Fibroblast of gingiva (primary cell): ENCODE measurements around the gene CXorf65.

Source experiments
- DNase-seq: peaks from one replicate; pipeline ENCODE4 v3.0.0-alpha.2; 2011; ENCODE audit warnings: low read depth

The CXorf65 gene

DNA sequence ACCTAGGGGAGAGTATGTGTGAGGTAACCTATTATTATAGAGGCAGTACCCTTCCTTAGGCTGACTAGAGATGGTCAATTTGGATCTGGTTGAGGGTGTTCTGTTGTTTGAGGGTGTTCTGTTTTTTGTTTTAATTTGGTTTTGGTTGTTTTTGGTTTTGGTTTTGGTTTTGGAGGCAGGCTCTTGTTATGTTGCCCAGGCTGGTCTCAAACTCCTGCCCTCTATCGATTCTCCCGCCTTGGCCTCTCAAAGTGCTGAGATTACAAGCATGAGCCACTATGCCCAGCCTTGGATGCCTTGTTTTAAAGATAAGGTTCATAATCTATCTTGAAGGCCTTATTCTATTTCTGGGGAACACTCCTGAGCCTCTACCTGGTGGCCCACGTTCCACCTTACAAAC, 912 bp downstream of the CXorf65 start:
- no peak for DNase-seq

DNA sequence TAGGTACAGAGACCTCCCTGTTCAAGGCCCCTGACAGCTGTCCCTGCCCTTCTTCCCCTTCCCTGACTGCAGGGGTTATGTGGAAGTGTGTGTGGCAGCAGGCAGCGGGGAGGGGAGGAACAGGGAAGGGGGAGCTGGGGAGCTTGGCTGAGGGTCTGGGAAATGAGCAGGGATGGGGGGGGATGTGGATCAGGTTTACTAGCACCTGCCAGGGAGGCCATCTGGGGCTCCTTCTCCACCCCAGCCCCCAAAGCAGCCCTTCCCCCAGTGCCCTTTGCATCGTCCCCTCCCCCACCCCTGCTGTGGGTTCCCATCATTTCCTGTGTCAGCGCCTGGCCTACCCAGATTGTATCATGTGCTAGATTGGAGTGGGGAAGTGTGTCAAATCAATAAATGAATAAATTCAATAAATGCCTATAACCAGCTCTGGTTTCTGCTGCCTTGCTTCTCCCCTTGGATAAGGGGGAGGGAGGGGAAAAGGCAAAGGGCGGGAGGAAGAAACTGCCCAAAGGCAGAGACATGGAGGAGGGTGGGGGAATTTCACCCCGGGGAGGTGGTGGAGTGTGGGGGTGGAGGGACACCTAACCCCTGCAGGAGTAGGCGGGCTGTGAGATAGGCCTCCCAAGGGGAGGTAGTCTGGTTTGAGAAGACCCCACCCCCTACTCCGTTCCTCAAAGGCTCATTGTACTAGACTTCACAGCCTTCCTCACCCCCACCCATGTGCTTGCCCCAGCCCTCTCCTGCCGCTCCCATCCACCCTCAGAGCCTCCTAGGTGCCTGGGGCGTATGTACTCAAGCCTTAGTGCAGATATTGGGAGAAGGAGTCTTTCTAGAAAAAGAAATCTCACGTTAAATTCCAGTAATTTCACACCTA, 3.2 kb downstream of the CXorf65 start:
- DNase-seq: no peak

DNA sequence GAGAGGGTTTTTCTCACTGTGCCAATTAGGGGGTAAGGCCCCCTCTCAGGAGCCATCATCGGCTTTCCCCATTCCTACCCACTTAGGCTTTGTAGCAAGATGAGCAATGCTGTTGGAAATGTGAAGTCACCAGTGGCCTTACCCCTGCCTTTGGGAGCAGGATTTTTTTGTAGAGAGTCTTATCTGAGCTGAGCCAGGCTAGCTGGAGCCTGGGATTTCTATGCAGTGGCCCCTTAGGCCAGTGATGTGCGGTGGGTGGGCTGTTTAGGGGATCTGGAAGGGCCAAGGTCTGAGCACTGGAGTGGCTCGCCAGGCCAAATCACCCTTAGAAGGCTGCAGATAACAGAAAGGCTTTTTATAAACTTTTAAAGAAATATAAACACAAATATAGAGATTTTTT, 4.2 kb downstream of the CXorf65 start:
- no peak for DNase-seq

DNA sequence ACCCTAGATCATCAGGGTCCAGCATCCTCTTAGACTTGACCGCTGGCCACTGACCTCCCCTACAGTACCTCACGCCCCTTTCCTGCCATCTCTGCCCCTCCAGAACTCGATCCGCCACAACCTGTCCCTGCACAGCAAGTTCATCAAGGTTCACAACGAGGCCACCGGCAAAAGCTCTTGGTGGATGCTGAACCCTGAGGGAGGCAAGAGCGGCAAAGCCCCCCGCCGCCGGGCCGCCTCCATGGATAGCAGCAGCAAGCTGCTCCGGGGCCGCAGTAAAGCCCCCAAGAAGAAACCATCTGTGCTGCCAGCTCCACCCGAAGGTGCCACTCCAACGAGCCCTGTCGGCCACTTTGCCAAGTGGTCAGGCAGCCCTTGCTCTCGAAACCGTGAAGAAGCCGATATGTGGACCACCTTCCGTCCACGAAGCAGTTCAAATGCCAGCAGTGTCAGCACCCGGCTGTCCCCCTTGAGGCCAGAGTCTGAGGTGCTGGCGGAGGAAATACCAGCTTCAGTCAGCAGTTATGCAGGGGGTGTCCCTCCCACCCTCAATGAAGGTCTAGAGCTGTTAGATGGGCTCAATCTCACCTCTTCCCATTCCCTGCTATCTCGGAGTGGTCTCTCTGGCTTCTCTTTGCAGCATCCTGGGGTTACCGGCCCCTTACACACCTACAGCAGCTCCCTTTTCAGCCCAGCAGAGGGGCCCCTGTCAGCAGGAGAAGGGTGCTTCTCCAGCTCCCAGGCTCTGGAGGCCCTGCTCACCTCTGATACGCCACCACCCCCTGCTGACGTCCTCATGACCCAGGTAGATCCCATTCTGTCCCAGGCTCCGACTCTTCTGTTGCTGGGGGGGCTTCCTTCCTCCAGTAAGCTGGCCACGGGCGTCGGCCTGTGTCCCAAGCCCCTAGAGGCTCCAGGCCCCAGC, 5.7 kb downstream of the CXorf65 start:
- DNase-seq: no peak

DNA sequence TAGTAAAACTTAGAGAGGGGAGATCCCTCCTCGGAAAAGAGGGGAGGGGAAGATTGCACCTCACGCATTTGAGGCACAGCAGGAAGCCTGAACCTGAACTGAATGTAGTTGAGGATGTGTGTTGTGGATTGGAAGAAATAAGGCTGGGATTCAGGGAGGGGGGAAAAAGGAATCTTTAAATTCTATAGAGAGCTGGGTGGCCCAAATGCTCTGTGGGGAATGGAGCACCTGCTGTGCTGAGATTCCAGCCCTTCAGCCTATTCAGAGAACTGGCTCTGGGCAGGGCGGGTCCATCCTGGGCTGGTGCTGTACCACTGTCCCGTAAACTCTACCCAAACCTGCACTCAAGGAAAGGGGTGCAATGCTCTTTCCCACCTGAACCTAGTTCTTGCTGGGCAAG, 6.8 kb downstream of the CXorf65 start:
- DNase-seq: no peak

DNA sequence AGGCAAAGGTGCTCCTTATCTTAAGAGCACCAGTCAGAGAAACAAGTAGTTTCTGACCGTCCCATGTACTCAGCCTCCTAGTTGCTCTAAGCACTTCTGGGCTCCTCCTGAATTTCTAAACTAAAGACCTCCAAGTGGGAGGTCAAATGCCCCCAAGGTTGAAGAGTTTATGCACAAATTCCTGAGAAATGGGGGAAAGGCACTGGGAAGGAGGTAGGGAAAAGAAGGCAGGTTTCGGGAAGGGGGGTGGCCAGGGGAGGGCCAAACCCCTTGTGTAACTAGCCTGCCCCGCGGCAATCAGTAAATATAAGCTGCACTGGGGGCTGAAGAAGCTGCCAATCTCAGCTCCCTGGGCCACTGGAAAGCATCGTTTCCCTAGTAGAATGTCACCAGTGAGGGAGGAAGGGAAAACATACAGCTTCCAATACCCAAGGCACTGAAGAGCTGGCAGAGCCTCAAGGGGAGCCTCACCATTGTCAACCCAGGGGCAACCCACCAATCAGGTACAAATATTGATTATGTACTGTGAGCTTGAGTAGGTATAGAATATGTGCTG, 7.5 kb downstream of the CXorf65 start:
- DNase-seq: no peak

DNA sequence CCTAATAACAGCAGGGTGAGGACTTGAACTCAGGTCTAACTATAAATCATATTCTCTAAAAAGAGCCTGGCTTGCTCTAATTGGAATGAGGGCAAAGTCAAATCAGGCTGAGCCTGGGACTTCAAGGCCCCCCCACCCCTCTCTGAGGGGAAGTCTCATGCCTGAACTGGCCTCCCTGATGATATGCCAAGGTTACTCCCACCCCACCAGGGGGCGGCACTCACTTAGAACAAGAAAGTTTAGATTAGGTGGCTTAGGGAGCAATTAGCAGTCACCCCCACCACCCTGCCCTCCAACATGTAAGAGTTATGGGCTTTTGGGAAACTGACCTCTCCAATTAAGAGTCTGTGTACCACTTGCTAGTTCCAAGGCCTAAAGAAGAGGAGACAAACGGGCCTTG, 8.2 kb downstream of the CXorf65 start:
- DNase-seq: peak; percentile 10

DNA sequence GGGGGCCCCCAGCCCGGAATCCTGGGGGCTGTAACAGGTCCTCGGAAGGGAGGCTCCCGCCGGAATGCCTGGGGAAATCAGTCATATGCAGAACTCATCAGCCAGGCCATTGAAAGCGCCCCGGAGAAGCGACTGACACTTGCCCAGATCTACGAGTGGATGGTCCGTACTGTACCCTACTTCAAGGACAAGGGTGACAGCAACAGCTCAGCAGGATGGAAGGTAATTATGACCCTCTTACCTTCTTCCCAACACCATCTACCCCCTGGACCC, 9.8 kb downstream of the CXorf65 start:
- DNase-seq: no peak

DNA sequence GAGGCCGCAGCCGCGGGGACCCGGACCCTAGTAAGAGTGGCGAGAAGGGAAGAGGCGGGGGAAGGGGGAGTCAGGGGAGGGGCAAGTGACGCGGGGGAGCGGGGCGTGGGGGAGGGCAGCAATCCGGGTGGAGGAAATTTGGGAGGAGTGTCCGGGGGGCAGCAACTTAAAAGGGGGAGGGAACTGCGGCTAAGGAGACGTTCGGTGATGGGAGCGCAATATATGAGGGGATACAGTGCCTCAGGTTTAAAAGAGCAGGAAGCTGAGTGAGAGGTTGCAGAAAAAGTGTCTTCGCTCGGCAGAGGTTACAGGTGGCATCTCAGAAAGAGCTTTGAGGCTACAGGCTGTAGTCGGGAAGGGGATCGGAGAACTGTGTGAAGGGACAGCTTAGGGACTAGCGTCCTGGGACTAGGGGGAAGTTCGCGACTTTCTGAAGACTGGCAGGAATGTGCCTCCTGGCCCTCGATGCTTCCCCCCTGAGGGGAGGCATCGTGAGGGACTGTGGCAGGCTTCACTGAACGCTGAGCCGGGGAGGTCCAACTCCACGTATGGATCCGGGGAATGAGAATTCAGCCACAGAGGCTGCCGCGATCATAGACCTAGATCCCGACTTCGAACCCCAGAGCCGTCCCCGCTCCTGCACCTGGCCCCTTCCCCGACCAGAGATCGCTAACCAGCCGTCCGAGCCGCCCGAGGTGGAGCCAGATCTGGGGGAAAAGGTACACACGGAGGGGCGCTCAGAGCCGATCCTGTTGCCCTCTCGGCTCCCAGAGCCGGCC, 10.4 kb downstream of the CXorf65 start:
- DNase-seq: peak; percentile 57

DNA sequence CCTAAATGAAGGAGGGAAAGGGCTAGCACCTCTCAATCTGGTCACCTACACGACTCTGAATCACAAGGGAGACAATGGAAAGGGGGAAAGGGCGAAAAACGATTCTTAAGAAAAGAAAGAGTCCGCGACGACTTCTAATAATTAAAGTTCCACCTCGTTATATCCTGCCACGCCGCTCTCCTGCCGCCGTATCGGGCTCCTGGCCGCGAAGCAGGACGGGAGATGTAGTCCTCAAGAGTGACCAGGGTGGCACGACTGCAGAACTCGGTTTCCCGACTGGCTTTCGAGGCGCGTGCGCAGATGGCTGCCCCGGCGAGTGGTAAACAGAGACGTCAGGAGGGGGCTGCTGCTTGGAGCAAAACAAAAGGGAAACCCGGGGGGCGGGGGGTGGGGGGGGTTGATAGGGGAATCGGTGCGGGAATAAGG, 11.0 kb downstream of the CXorf65 start, which contains the start of gene FOXO4:
FOXO4 (plus strand) TSS at position 297 of the 426 bp plus-strand sequence. CDS start 678 bp downstream, outside the sequence.
- peak; percentile 79 for DNase-seq

DNA sequence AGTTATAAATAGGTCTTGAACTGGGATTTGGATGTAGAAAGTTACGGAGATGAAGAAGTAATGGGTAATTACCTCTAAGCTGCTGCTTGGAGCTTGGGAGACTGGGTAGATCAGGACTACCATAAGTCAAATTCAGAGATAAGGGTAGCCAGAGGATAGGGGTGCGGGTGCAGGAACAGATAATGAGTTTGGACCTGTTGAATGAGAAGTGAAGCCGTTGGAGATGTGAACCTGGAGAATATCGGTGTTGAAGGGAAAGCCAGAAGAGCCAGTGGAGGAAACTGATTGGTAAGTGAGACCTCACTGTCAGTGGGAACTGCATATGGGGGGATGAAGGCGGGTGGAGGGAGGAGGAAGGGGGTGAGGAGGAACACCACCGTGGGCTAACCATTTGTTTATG, 11.5 kb downstream of the CXorf65 start:
- DNase-seq: no peak

DNA sequence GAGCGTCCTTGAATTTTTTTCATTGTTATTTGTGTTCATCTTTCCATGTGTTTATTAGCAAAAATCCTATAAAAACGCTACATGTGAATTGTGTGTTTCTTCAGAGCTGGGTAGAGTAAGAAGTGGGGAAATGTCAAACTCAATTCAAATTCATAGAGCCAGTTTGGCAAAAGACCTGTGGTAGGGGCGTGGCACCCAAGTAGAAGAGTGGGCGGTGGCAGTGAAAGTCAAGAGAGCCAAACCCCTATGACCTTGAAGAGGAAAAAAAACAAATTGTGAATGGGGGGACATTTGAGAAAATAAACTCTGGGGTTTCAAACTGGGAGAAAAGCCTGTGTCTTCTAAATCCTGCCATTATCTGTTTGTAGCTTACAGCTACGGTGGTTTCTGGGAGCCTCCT, 15.3 kb downstream of the CXorf65 start:
- DNase-seq: no peak

DNA sequence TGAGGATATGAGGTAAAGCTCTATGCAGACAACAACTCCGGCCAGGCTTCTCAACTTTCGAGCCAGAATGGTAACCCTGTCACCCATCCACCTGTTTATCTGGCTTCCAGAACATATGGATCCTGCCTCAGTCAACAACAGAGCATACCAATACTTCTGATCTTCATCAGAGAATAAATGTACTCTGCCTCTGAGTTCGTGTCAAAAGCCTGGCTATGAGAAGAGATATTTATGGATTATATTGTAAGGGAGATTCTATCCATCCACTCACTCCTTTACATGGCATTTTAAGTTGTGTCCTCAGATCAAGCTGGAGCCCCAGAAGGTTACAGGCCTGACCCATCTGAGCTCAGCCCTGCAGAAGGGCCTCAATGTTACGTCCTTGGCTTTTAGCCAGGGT, 20.6 kb downstream of the CXorf65 start:
- no peak for DNase-seq

DNA sequence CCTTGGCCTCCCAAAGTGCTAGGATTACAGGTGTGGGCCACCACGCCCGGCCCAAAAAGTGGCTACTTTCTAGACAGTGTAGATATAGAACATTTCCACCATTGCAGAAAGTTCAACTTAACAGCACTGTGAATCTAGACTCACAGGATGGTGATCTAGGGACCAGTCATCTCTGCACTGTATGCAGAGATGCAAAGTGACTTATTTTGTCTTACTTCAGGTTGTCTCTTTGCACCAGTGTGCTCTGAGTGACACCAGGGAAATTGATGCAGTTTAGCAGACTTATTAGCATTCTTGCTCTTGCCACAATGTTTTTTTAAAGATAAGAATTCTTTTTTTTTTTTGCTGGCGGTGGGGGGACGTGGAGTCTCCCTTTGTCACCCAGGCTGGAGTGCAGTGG, 23.7 kb downstream of the CXorf65 start:
- DNase-seq: no peak

DNA sequence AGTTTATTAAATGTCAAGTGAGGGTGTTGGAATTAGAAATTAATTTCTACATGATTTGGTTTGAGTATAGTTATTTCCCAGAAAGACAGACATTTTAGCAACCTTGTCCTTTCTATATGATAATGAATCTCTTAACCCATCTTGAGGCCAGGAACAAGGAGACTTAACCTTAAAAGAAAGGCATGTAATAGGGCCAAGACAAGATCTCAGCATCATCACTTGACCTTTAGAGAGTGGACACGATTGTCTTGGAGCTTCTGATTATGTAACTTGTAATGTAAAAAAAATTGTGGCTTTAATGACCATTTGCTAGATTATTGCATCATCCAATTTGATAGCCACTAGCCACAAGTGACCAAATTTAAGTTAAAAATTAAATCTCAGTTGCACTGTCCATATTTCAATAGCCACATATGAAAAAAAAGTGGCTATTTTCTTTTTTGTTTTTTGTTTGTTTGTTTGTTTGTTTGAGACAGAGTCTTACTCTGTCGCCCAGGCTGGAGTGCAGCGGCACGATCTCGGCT, 24.4 kb downstream of the CXorf65 start:
- DNase-seq: no peak

DNA sequence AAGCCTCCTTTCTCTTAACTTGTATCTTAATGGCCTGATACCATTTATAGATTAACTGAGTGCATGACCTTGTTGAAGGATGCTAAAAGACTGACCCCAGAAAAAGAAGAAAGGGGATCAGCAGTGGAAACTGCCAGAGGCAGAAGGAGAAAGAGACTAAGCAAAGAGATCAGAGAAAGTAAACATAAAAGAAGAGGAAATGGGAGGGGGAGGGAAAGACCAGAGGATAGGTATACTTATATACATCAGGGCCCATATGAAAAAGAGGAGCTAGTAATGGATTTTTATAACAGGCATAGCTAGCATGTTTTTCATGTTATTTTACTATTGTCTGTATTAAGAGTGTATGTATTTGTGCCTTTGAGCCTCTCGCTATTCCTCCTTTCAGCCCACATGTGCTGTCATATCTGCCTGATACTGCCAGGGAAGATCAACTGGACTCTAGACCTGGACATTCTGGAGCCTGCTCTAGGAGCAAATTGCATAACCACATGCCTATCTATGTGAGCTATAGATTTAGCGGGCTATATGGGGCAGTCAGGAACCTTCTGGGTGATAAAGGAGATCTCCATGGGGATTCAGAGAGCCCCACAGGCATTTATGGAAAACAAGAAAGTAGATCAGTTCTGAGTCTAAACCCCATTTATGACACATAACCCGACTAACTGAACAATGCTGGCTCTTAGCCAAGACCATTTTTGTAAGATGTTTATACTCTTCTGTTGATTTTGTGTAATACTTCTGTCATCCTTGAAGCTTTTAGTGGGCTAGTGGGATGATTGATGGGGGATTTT, 25.0 kb downstream of the CXorf65 start:
- DNase-seq: no peak

DNA sequence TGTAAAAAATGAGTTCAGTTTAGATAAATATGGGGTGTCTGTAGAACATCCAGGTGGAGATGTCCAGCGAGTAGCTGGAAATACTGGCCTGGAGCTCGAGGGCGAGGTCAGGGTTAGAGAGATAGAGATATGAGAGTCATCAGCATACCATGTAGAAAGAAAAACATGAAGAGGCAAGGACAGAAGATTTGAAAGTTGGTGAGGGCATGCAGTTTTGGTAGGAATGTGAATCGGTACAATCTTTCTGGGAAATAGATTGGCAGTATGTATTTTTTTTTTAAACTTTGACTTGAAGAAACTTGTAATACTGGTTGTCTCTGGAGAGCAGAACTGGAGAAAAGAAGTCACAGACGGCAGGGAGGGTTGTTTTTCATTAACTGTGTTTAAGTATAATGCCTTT, 36.0 kb downstream of the CXorf65 start:
- no peak for DNase-seq

DNA sequence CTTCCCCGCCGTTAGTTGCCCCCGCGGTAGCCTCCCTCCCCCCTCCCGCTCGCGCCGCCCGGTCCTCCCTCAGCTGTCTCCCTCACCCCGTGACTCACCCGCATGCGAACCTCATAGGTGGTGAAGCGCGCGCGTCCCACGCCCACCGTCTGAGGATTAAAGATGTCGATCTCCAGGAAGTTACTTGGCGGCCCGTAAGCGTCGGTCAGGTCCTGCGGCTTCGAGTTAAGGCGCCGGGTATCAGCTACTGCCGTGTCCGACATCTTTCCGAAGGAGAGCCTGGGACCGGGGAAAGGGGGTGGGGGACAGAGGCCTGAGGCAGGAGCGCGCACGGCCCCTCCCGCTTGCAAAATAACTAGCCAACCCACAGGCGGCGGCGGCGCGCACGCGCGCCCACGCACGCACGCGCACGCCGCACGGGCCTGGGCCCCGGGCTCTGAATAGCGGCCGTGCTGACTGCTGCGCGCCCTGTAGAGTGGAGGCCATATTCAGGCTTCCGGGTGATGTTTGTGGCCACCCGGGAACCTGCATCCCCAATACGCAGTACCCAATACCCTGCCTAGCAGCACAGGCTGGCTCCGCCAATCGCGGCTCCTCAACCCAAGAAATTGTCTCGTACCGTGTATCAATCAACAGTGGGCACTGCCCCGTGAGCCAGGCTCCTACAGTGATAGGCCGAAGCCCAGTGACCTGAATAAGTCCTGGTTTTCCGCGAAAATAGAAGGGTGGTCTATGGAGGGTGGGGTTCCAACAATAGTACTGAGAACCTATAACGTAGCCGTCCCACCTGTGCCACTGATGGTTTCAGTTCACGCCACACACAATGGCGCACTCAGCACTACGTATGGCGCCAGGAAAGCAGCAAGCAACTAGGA, 38.3 kb downstream of the CXorf65 start, which contains the start of gene SNX12:
SNX12 (minus strand) TSS at position 291 of the 875 bp plus-strand sequence; CDS start at position 263, 28 bp downstream.
- peak; percentile 95 for DNase-seq

DNA sequence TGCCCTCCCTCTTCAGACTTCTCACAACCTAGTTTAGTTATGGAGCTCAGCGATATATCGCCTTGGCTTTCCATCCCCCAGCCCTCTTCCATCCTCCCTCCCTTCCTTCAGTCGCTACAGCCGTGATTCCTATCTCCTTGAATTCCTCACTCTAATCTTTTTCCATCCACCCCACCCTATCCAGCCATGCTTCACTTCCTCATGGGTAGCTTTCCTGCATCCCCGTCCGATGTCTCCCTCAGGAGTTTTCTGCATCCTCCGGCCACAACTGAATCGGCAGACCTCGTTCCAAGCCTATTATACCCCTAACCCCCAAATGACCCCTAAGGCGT, 38.9 kb downstream of the CXorf65 start:
- no peak for DNase-seq

DNA sequence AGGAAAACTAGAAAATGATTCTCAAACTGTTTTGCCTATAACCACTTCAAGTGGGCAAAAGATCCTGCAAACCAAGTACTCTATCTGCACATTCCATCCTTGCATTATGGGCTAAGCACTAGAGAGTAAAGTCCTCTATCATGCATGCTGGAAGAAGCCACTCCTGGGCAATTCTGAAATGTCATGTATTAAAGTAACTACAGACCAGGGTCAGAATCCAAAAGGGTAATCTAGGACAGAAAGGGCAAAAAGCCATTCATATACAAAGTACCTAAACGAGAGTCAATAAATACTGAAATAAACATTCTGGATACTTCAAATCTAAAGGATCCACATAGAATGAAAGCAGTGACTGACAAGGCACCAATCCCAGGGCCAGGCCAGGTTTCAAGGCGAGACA, 39.5 kb downstream of the CXorf65 start:
- no peak for DNase-seq
